Tibial artery (tissue), 4 donors: ENCODE results near the gene SIGLEC15.

Experiments used
- DNase-seq, 2 donors: peaks; one replicate each; pipeline ENCODE4 v3.0.0-alpha.2; 2019
- H3K27ac ChIP-seq, 2 donors: fragments of 200-600 bp; sonication (generic) in 1 of 2; 1 replicate in 1 of 2; 2 replicates in 1 of 2; pipeline ENCODE4 v1.5.1; 2018 to 2019; ENCODE audit warnings: mild to moderate bottlenecking in 1 of 2
- H3K27me3 ChIP-seq, 2 donors: fragments of 200-600 bp; sonication (generic) in 1 of 2; one replicate each; pipeline versions ENCODE4 v1.5.1 to v1.6.0; 2016 to 2019
- H3K36me3 ChIP-seq, 3 donors: fragments of 200-600 bp; sonication (generic) in 2 of 3; one replicate each; pipeline ENCODE4 v1.5.1; 2016 to 2019; ENCODE audit warnings: mild to moderate bottlenecking in 2 of 3
- H3K4me1 ChIP-seq, 4 donors: fragments of 200-600 bp; sonication (generic) in 2 of 4; 1 replicate in 3 of 4; 2 replicates in 1 of 4; pipeline ENCODE4 v1.5.1; 2016 to 2019
- H3K4me3 ChIP-seq, 2 donors: fragments of 200-600 bp; sonication (generic) in 1 of 2; 1 replicate in 1 of 2; 2 replicates in 1 of 2; pipeline ENCODE4 v1.5.1; 2018 to 2019; ENCODE audit warnings: mild to moderate bottlenecking in 2 of 2
- H3K9me3 ChIP-seq, 3 donors: fragments of 200-600 bp; sonication (generic) in 1 of 3; one replicate each; pipeline ENCODE4 v1.5.1; 2016 to 2019
- intact Hi-C: fragments of 100-400 bp; cut with DNase I; formaldehyde crosslinking; loops from one replicate; pipeline ENCODE4 v1.15.0; 2023; ENCODE audit warnings: low total_unique reads
- TF ChIP-seq, protein P1 (sequence below), 2 experiments: fragments of 200-600 bp in 1 of 2; fragments of 450-650 bp in 1 of 2; IDR thresholded peaks; one replicate each; pipeline ENCODE4 v1.5.1; 2017 to 2019; ENCODE audit warnings: antibody characterized with exemption in 2 of 2, mild to moderate bottlenecking in 1 of 2, moderate library complexity in 1 of 2

Gene SIGLEC15, protein sequence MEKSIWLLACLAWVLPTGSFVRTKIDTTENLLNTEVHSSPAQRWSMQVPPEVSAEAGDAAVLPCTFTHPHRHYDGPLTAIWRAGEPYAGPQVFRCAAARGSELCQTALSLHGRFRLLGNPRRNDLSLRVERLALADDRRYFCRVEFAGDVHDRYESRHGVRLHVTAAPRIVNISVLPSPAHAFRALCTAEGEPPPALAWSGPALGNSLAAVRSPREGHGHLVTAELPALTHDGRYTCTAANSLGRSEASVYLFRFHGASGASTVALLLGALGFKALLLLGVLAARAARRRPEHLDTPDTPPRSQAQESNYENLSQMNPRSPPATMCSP

DNA sequence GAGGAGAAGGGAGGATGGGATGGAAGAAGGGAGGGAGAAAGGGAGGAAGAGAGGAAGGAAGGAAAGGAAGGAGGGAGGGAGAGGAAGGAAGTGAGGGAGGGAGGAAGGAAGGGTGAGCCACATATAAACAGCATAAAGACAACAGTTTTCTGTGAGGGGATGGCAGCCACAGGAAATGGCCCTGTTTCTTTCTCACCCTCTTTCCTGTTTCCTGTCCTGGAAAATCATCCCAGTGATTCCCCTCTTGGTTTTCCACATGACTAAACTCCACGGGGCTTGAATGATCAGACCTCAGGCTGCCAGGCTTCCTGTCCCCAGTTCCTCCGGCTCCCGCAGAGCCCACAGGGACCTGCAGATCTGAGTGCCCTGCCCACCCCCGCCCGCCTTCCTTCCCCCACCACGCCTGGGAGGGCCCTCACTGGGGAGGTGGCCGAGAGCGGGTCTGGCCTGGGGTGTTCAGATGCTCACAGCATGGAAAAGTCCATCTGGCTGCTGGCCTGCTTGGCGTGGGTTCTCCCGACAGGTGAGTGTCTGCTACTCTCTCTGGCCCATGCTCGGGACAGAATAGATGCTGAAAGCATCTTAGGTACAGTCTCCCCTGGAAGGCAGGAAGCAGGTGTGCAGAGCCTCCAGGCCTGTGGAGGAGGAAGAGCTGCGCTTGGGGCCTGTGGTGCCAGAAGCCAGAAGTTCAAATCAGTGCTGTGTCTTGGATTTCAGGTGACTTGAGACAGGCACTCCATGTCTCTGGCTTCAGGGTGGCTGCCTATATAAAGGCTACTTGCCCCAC is at the start of gene SIGLEC15:
TSS of gene SIGLEC15 (plus strand) at position 418 of the 787 bp plus-strand sequence. CDS start at position 472, 54 bp downstream.
- no peak for DNase-seq
- no peak within 1 kb of the TSS for H3K27ac ChIP-seq
- no peaks in the 10 kb centered on the region for H3K27me3 ChIP-seq
- H3K9me3 ChIP-seq = no peaks in the 10 kb centered on the region
- H3K4me3 ChIP-seq = no peak within 1 kb of the TSS
- H3K4me1 ChIP-seq = peaks cover 0 to 8% (median 4%) of the 10 kb centered on the region in 4 donors
- no peaks in the 10 kb centered on the region for H3K36me3 ChIP-seq
- intact Hi-C loops = no loop called here
- TF ChIP-seq, protein P1, sequence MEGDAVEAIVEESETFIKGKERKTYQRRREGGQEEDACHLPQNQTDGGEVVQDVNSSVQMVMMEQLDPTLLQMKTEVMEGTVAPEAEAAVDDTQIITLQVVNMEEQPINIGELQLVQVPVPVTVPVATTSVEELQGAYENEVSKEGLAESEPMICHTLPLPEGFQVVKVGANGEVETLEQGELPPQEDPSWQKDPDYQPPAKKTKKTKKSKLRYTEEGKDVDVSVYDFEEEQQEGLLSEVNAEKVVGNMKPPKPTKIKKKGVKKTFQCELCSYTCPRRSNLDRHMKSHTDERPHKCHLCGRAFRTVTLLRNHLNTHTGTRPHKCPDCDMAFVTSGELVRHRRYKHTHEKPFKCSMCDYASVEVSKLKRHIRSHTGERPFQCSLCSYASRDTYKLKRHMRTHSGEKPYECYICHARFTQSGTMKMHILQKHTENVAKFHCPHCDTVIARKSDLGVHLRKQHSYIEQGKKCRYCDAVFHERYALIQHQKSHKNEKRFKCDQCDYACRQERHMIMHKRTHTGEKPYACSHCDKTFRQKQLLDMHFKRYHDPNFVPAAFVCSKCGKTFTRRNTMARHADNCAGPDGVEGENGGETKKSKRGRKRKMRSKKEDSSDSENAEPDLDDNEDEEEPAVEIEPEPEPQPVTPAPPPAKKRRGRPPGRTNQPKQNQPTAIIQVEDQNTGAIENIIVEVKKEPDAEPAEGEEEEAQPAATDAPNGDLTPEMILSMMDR (IDR thresholded peaks at IDR 0.05) = no peak

DNA sequence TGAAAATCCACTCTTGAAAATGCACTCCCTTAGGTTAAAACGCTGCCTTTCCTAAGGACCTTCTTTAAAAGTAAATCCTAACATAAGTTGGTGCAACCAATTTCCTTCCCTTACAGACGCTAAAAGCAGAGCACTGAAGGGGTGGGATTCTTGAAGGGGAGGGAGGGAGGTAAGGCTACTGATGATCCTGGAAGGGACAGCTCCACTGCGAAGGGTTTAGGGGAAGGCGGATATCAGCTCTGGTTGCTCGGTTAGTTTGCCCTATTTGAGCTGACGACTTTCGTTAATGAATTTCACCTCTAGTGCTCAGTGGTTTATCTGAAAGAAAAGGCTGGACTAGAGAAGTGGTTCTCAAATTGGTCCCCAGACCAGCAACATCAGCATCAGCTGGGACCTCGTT is 49.7 kb upstream of the SIGLEC15 start:
- H3K9me3 ChIP-seq = no peaks in the 10 kb centered on the region
- no peaks in the 10 kb centered on the region for H3K27me3 ChIP-seq
- peaks cover 0 to 61% (median 24%) of the 10 kb centered on the region in 4 donors for H3K4me1 ChIP-seq
- H3K4me3 ChIP-seq = peak overlapping the region; percentile 66 to 76
- H3K27ac ChIP-seq = peak overlapping the region; percentile 84 to 90
- no peak for DNase-seq
- TF ChIP-seq, protein P1 (IDR thresholded peaks at IDR 0.05) = no peak
- H3K36me3 ChIP-seq = no peaks in the 10 kb centered on the region
- intact Hi-C loops = no loop called here

DNA sequence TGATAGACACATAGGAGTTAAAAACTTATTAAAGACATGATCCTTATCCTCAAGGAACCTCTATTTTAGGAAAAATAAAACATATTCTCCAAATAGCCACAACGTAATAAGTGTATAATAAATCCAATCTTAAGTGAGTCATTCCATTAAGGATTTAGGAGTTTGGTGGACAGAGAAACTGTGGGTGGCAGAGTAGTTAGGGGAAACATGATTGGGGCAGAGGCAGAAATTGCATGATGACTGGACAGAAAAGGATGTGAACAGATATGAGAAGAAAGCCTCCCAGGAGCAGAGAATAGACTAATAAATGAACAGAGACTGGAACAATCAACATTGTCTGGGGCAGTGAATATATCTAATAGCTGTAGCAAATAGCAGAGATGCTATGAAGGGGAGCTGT is 48.1 kb upstream of the SIGLEC15 start:
- H3K9me3 ChIP-seq = no peaks in the 10 kb centered on the region
- TF ChIP-seq, protein P1 (IDR thresholded peaks at IDR 0.05) = no peak
- intact Hi-C loops = no loop called here
- peaks cover 0 to 44% (median 17%) of the 10 kb centered on the region in 4 donors for H3K4me1 ChIP-seq
- no peak overlapping the region for H3K27ac ChIP-seq
- no peaks in the 10 kb centered on the region for H3K36me3 ChIP-seq
- no peak overlapping the region for H3K4me3 ChIP-seq
- H3K27me3 ChIP-seq = no peaks in the 10 kb centered on the region
- no peak for DNase-seq

DNA sequence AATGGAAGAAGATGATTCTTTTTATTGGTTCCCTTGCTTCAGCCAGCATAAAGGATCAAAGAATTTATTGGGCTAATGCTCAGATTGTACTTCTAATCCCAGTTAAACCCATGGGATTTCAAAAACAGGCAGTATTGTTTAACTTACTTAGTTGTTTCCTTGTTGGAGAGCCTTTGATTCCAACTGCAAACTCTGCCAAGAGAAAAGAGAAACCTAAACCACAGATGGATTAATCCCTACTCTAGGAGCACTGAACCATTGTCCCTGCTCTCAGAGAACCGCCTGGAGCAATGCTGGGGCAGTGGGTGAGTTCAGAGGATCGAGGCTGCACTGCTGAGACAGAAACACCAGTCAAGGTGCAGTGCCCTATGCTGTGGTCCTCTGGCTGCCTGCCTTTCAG is 44.9 kb upstream of the SIGLEC15 start:
- intact Hi-C loops = no loop called here
- no peak overlapping the region for H3K4me3 ChIP-seq

DNA sequence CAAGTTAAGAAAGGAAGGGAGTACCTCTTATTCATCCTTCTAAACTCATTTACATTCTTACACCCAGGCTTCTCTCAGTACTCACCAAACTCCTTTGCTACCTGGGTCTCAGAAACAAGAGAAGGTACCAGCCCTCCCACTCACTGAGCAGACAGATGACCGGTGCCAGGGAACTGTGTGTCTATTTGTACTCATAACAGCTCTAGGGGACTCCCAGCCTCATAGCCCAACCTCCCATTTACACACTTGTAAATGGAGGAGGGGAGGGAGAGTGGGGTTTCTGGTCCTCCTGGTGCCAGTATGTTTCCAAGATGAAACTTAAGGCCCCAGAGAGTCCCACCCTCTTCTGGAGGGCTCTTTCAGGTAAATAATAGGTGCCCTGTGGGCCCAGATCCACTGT is 42.8 kb upstream of the SIGLEC15 start:
- H3K27ac ChIP-seq = no peak overlapping the region
- H3K4me1 ChIP-seq = peaks cover 0 to 24% (median 10%) of the 10 kb centered on the region in 4 donors
- DNase-seq = no peak
- H3K4me3 ChIP-seq = no peak overlapping the region
- intact Hi-C loops = no loop called here
- no peaks in the 10 kb centered on the region for H3K9me3 ChIP-seq
- H3K27me3 ChIP-seq = no peaks in the 10 kb centered on the region
- TF ChIP-seq, protein P1 (IDR thresholded peaks at IDR 0.05) = no peak
- H3K36me3 ChIP-seq = no peaks in the 10 kb centered on the region

More for the DNA sequence above, 44.9 kb upstream of the SIGLEC15 start:
- no peak for DNase-seq
- TF ChIP-seq, protein P1 (IDR thresholded peaks at IDR 0.05) = no peak
- Histone ChIP-seq H3K36me3 (no peaks in the 10 kb centered on the region), H3K9me3 (no peaks in the 10 kb centered on the region), H3K27ac (no peak overlapping the region), H3K4me1 (peaks cover 0 to 31% (median 10%) of the 10 kb centered on the region in 4 donors), H3K27me3 (no peaks in the 10 kb centered on the region)
